Subcutaneous adipose tissue (tissue), 4 donors: ENCODE measurements around the gene MCM9. TPM values are rescaled to one million over a fixed set of nuclear protein-coding genes. Genes with fewer than 3 reads are reported as not detected.

Experiments used
- CTCF ChIP-seq: fragments of 450-650 bp; IDR thresholded peaks from one replicate; pipeline ENCODE4 v1.5.1; 2016; ENCODE audit warnings: low read depth, mild to moderate bottlenecking, control low read depth, antibody characterized with exemption, moderate library complexity
- total RNA-seq, 4 donors: library from RNA; depleted of rRNA; stranded (reverse); fragments of >200 nt; gene quantifications; one replicate each; pipeline ENCODE4 v1.1.0, GENCODE V29; 2016

Gene MCM9
- total RNA-seq, 4 donors from 2014 or later = 14.1 to 26.4 (median 16.3) TPM

GRCh38 chr6:118970866-118971265 is 35.9 kb upstream of the MCM9 start:
- no peak for TF ChIP-seq CTCF

- no peak for TF ChIP-seq CTCF
These were observed 33.5 kb upstream of the MCM9 start for GRCh38 chr6:118968416-118968815.

GRCh38 chr6:118967239-118967638 is 32.3 kb upstream of the MCM9 start:
- TF ChIP-seq CTCF = no peak

GRCh38 chr6:118965843-118966370 is 30.9 kb upstream of the MCM9 start:
- TF ChIP-seq CTCF = no peak

- TF ChIP-seq CTCF = no peak
These were observed 30.4 kb upstream of the MCM9 start for GRCh38 chr6:118965371-118965770.

- no peak for TF ChIP-seq CTCF
These were observed 28.0 kb upstream of the MCM9 start for GRCh38 chr6:118963003-118963402.

- no peak for TF ChIP-seq CTCF
These were observed 24.9 kb upstream of the MCM9 start for GRCh38 chr6:118959903-118960302.
